ENCODE results near the gene ANKS1A.
"Not testable (repeated sequence)": the region's sequence is repeated elsewhere in the genome, so short reads cannot be mapped to it uniquely, and the experiment has no call there.

The ANKS1A gene, protein sequence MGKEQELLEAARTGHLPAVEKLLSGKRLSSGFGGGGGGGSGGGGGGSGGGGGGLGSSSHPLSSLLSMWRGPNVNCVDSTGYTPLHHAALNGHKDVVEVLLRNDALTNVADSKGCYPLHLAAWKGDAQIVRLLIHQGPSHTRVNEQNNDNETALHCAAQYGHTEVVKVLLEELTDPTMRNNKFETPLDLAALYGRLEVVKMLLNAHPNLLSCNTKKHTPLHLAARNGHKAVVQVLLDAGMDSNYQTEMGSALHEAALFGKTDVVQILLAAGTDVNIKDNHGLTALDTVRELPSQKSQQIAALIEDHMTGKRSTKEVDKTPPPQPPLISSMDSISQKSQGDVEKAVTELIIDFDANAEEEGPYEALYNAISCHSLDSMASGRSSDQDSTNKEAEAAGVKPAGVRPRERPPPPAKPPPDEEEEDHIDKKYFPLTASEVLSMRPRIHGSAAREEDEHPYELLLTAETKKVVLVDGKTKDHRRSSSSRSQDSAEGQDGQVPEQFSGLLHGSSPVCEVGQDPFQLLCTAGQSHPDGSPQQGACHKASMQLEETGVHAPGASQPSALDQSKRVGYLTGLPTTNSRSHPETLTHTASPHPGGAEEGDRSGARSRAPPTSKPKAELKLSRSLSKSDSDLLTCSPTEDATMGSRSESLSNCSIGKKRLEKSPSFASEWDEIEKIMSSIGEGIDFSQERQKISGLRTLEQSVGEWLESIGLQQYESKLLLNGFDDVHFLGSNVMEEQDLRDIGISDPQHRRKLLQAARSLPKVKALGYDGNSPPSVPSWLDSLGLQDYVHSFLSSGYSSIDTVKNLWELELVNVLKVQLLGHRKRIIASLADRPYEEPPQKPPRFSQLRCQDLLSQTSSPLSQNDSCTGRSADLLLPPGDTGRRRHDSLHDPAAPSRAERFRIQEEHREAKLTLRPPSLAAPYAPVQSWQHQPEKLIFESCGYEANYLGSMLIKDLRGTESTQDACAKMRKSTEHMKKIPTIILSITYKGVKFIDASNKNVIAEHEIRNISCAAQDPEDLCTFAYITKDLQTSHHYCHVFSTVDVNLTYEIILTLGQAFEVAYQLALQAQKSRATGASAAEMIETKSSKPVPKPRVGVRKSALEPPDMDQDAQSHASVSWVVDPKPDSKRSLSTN

DNA sequence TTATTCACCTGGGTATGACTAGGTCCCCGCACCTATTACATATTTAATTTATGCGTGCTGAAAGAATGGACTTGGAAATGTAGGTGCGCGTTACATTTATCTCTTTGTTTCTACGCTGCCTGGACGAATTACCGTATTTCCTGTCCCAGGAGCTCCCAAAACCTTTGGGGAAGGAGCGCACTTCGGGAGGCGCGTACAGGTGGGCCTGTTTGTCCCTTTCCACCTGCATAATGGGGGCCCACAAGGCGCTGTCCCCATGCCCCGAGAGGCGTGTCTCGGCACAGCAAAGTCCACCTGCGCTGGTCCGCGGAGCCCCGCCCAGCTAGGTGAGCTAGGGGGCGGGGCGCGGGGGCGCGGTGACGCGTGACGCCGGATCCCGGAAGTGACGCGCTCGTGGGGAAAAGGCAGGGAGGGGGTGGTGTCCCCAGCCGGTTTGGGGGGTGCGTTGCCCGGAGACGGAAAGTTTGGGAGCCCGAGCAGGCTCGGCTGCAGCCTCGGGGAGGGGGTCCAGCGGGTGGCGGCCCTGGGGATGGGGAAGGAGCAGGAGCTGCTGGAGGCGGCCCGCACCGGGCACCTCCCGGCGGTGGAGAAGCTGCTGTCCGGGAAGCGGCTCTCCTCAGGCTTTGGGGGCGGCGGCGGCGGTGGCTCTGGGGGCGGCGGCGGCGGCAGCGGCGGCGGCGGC is at the start of gene ANKS1A:
Gene ANKS1A, plus strand, starts transcription at position 382 of the 682 bp plus-strand sequence. Its CDS starts 148 bp downstream, at position 530.
- DNase-seq (ENCODE audit: low spot score) (peak; percentile 84), ATAC-seq (ENCODE audit: low read depth) (peak; percentile 67)
- Histone ChIP-seq H3K4me1 (ENCODE audit: insufficient read depth, poor library complexity, severe bottlenecking) (peaks cover 14% of the 10 kb centered on the region), H3K27me3 (ENCODE audit: insufficient read depth, poor library complexity, severe bottlenecking) (no peaks in the 10 kb centered on the region), H3K9me3 (ENCODE audit: severe bottlenecking) (no peaks in the 10 kb centered on the region), H3K36me3 (ENCODE audit: low read depth) (peaks cover 18% of the 10 kb centered on the region), H3K4me3 (ENCODE audit: severe bottlenecking) (peak within 1 kb of the TSS; percentile 96), H3K27ac (ENCODE audit: poor library complexity, severe bottlenecking) (peak within 1 kb of the TSS; percentile 62)
- TF ChIP-seq CTCF (IDR thresholded peaks at IDR 0.05; ENCODE audit: poor library complexity, severe bottlenecking), result no peak

DNA sequence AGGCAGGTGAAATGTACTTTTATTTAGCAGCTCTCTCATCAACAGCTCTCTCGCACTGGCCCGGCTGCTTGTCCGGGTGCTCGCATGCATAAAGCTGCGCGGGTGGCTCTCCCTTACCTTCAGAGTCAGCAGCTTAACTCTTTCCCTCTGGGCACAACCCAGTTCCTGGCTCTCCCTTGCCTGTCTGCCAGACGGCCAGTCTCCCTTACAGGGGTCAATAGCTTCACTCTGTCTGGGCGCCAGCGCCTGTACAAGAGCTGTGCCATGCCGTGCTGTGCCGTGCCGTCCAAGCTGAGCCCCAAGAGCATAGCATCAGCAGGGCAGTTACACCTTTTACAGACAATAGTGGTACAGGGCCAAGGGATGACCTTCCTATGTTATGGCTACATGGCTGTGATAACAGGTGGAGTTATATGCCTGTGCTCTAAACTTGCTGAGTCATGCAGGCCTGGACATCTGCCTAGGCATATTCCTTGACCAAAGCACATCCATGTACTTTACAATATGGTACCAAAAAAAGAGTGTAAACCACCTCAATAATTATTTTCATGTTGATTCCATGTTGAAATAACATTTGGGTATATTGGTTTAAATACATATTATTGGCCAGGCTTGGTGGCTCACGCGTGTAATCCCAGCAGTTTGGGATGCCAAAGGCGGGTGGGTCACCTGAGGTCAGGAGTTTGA is 49.2 kb upstream of the ANKS1A start:
- H3K36me3 ChIP-seq (ENCODE audit: low read depth), result peaks cover 19% of the 10 kb centered on the region
- H3K9me3 ChIP-seq (ENCODE audit: severe bottlenecking), result no peaks in the 10 kb centered on the region
- no peak for DNase-seq (ENCODE audit: low spot score)
- no peaks in the 10 kb centered on the region for H3K27me3 ChIP-seq (ENCODE audit: insufficient read depth, poor library complexity, severe bottlenecking)
- TF ChIP-seq CTCF (IDR thresholded peaks at IDR 0.05; ENCODE audit: poor library complexity, severe bottlenecking), result no peak
- no peaks in the 10 kb centered on the region for H3K4me1 ChIP-seq (ENCODE audit: insufficient read depth, poor library complexity, severe bottlenecking)
- no peak for ATAC-seq (ENCODE audit: low read depth)
- H3K27ac ChIP-seq (ENCODE audit: poor library complexity, severe bottlenecking), result no peak overlapping the region
- no peak overlapping the region for H3K4me3 ChIP-seq (ENCODE audit: severe bottlenecking)

GRCh38 chr6:34849066-34849465 is 40.0 kb upstream of the ANKS1A start:
- not testable (repeated sequence) for H3K27me3 ChIP-seq (ENCODE audit: insufficient read depth, poor library complexity, severe bottlenecking); H3K4me3 ChIP-seq (ENCODE audit: severe bottlenecking); H3K36me3 ChIP-seq (ENCODE audit: low read depth); H3K9me3 ChIP-seq (ENCODE audit: severe bottlenecking); H3K4me1 ChIP-seq (ENCODE audit: insufficient read depth, poor library complexity, severe bottlenecking); ATAC-seq (ENCODE audit: low read depth); DNase-seq (ENCODE audit: low spot score); H3K27ac ChIP-seq (ENCODE audit: poor library complexity, severe bottlenecking)

DNA sequence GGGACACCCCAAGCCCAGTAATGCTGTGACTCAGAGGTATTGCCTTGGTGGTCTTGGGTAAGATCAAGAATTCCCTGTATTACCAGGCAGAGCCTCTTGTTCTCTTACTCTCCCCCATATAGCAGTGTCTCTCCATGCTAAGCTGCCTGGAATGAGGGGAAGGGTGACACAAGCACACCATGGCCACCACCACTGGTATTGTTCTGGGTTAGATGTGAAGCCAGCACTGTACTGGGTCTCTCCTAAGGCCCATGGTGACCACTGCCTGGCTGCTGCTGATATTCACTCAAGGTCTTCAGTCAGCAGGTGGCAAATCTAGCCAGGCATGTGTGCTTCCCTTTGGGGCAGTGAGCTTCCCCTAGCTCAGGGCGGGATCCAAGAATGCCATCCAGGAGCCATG is 37.7 kb upstream of the ANKS1A start:
- H3K36me3 ChIP-seq (ENCODE audit: low read depth), result no peaks in the 10 kb centered on the region; the same call in 1 of the 2 replicates
- no peak overlapping the region for H3K27ac ChIP-seq (ENCODE audit: poor library complexity, severe bottlenecking)
- H3K9me3 ChIP-seq (ENCODE audit: severe bottlenecking), result no peaks in the 10 kb centered on the region
- DNase-seq (ENCODE audit: low spot score) (no peak), ATAC-seq (ENCODE audit: low read depth) (no peak)
- no peaks in the 10 kb centered on the region for H3K4me1 ChIP-seq (ENCODE audit: insufficient read depth, poor library complexity, severe bottlenecking)
- H3K4me3 ChIP-seq (ENCODE audit: severe bottlenecking), result no peak overlapping the region
- H3K27me3 ChIP-seq (ENCODE audit: insufficient read depth, poor library complexity, severe bottlenecking), result no peaks in the 10 kb centered on the region
- no peak for TF ChIP-seq CTCF (IDR thresholded peaks at IDR 0.05; ENCODE audit: poor library complexity, severe bottlenecking)
